IMR-90 (cell line): ENCODE data around the gene SLC51A. TPM values are rescaled to one million over a fixed set of nuclear protein-coding genes. Genes with fewer than 3 reads are reported as not detected.
A peak's percentile ranks its signal among the peaks of the same experiment; 100 is the strongest.

Experiments
- ATAC-seq: fragments of 200-7000 bp; cut with Tn5 transposase; 2 replicates; pipeline ENCODE4 v1.9.1; 2020; ENCODE audit warnings: low read depth, mild to moderate bottlenecking, moderate library complexity
- BruUV-seq: library from RNA; stranded (reverse); fragments of 400-500 nt; replicated peaks from 2 replicates; lab custom pipeline; 2021; lab: Mats Ljungman, UMichigan
- CTCF ChIA-PET: fragments of 300-600 bp; formaldehyde crosslinking; extraction: SDS; loops from one replicate; lab custom pipeline; 2021; ENCODE audit warnings: antibody characterized with exemption; lab: Yijun Ruan, JAX
- POLR2A ChIA-PET: fragments of 300-600 bp; sonication (Branson Sonifier 250); formaldehyde crosslinking; loops from one replicate; lab custom pipeline; 2022; ENCODE audit warnings: antibody characterized with exemption; ENCODE audit not compliant: unreplicated experiment; lab: Charles Lee
- DNase-seq: peaks from one replicate; pipeline ENCODE4 v3.0.0; 2013
- H2AFZ ChIP-seq: replicated peaks from 2 replicates; pipeline ENCODE3; 2013; ENCODE audit warnings: low read length, mild to moderate bottlenecking; ENCODE audit not compliant: poor library complexity
- H2AK5ac ChIP-seq: 2 replicates; pipeline ENCODE4 v1.6.1; 2013; ENCODE audit warnings: low read depth, low read length, inconsistent platforms
- H2AK9ac ChIP-seq: replicated peaks from 2 replicates; pipeline ENCODE3; 2013; ENCODE audit warnings: mild to moderate bottlenecking, low read depth, low read length, moderate library complexity; ENCODE audit not compliant: poor library complexity
- H2BK120ac ChIP-seq: 2 replicates; pipeline ENCODE4 v1.6.1; 2013; ENCODE audit warnings: low read depth, low read length, inconsistent platforms
- H2BK15ac ChIP-seq: 3 replicates; pipeline ENCODE4 v1.6.1; 2013; ENCODE audit warnings: low read depth, low read length, inconsistent platforms
- H2BK20ac ChIP-seq: 2 replicates; pipeline ENCODE4 v1.6.1; 2013; ENCODE audit warnings: low read depth, mild to moderate bottlenecking, inconsistent platforms, low read length, moderate library complexity
- H2BK5ac ChIP-seq: 2 replicates; pipeline ENCODE4 v1.6.1; 2013; ENCODE audit warnings: mild to moderate bottlenecking, low read depth, low read length, inconsistent platforms; ENCODE audit not compliant: poor library complexity, severe bottlenecking
- H3K14ac ChIP-seq: replicated peaks from 2 replicates; pipeline ENCODE4 v1.6.1; 2013; ENCODE audit warnings: low read depth, low read length, inconsistent platforms
- H3K18ac ChIP-seq: 2 replicates; pipeline ENCODE4 v1.6.1; 2013; ENCODE audit warnings: low read depth, low read length, control low read depth
- H3K23ac ChIP-seq: 2 replicates; pipeline ENCODE4 v1.6.1; 2013; ENCODE audit warnings: low read depth, low read length, inconsistent platforms
- H3K27ac ChIP-seq: 2 replicates; pipeline ENCODE4 v1.5.1; 2013; ENCODE audit warnings: mild to moderate bottlenecking, control low read depth, low read length; ENCODE audit not compliant: insufficient read depth
- H3K27me3 ChIP-seq: 2 replicates; pipeline ENCODE4 v1.6.1; 2013; ENCODE audit warnings: low read length; ENCODE audit not compliant: control insufficient read depth, insufficient read depth
- H3K36me3 ChIP-seq: 2 replicates; pipeline ENCODE4 v1.6.1; 2013; ENCODE audit warnings: low read length, mixed read lengths; ENCODE audit not compliant: control insufficient read depth, insufficient read depth
- H3K4ac ChIP-seq: 2 replicates; pipeline ENCODE4 v1.6.1; 2013; ENCODE audit warnings: low read depth, low read length, inconsistent platforms
- H3K4me1 ChIP-seq: 2 replicates; pipeline ENCODE4 v1.6.1; 2013; ENCODE audit warnings: low read length, mixed read lengths; ENCODE audit not compliant: control insufficient read depth, insufficient read depth
- H3K4me2 ChIP-seq: 2 replicates; pipeline ENCODE4 v1.6.1; 2013; ENCODE audit warnings: low read depth, mild to moderate bottlenecking, control low read depth, low read length, moderate library complexity
- H3K4me3 ChIP-seq: 2 replicates; pipeline ENCODE4 v1.5.1; 2013; ENCODE audit warnings: low read depth, mild to moderate bottlenecking, control low read depth, low read length, moderate library complexity; ENCODE audit not compliant: insufficient read depth
- H3K56ac ChIP-seq: 2 replicates; pipeline ENCODE4 v1.6.1; 2013; ENCODE audit warnings: low read length, inconsistent platforms; ENCODE audit not compliant: insufficient read depth; ENCODE audit errors: extremely low read depth
- H3K79me1 ChIP-seq, 2 experiments: 2 replicates each; pipeline ENCODE4 v1.6.1; 2013; ENCODE audit warnings: low read length in 2 of 2, inconsistent platforms in 1 of 2, low read depth in 1 of 2
- H3K9ac ChIP-seq: 2 replicates; pipeline ENCODE4 v1.6.1; 2013; ENCODE audit warnings: low read depth, low read length, control low read depth
- H3K9me1 ChIP-seq: 2 replicates; pipeline ENCODE4 v1.6.1; 2013; ENCODE audit warnings: low read length, inconsistent platforms; ENCODE audit not compliant: insufficient read depth
- H3K9me3 ChIP-seq: 2 replicates; pipeline ENCODE4 v1.6.1; 2013; ENCODE audit warnings: low read length; ENCODE audit not compliant: control insufficient read depth, insufficient read depth
- H4K20me1 ChIP-seq: 2 replicates; pipeline ENCODE4 v1.6.1; 2013; ENCODE audit warnings: low read length, inconsistent platforms; ENCODE audit not compliant: insufficient read depth
- H4K5ac ChIP-seq: 2 replicates; pipeline ENCODE4 v1.6.1; 2013; ENCODE audit warnings: mild to moderate bottlenecking, low read depth, low read length, control low read depth
- H4K8ac ChIP-seq, 2 experiments: 2 replicates each; pipeline ENCODE4 v1.6.1; 2013; ENCODE audit warnings: low read depth in 2 of 2, low read length in 2 of 2, control low read depth in 1 of 2, inconsistent platforms in 1 of 2
- H4K91ac ChIP-seq: 2 replicates; pipeline ENCODE4 v1.6.1; 2013; ENCODE audit warnings: low read depth, low read length, inconsistent platforms; ENCODE audit not compliant: insufficient read depth
- NFE2L2 ChIP-seq: fragments of 150-350 bp; IDR thresholded peaks from 2 replicates; pipeline ENCODE4 v1.6.1; 2016; ENCODE audit warnings: low read depth, mild to moderate bottlenecking, low read length
- SMC3 ChIP-seq: fragments of 150-350 bp; IDR thresholded peaks from 2 replicates; pipeline ENCODE4 v1.6.1; 2016; ENCODE audit warnings: low read depth, mild to moderate bottlenecking, antibody characterized with exemption, low read length, moderate library complexity
- WGBS, 2 experiments: methylation state at CpG; one replicate each; pipeline versions ENCODE4 v1.1.5 to v1.1.7; 2013; ENCODE audit warnings: missing lambda C conversion rate in 2 of 2; ENCODE audit not compliant: insufficient read length in 1 of 2; ENCODE audit errors: extremely low coverage in 2 of 2; 5-methylcytosine and 5-hydroxymethylcytosine counted together
- dilution Hi-C: fragments of 300-500 bp; cut with HindIII; formaldehyde crosslinking; loops from one replicate; pipeline ENCODE4 v1.14.3; 2018; ENCODE audit warnings: low sequenced_read_pairs; ENCODE audit not compliant: unreplicated experiment
- in situ Hi-C: fragments of 300-500 bp; cut with MboI; formaldehyde crosslinking; loops from 3 replicates; pipeline ENCODE4 v1.14.3; 2019; ENCODE audit warnings: low sequenced_read_pairs, inconsistent platforms, mixed read lengths
- intact Hi-C: fragments of 100-400 bp; cut with micrococcal nuclease; formaldehyde crosslinking; loops from 2 replicates; pipeline ENCODE4 v1.10.0; 2022
- polyA plus RNA-seq, 3 experiments: library from polyadenylated mRNA; depleted of rRNA; stranded (reverse); fragments of >200 nt; gene quantifications; 2 replicates each; pipeline ENCODE4 v1.2.3, GENCODE V29; 2012; ENCODE audit warnings: low replicate concordance in 1 of 3
- total RNA-seq: library from RNA; depleted of rRNA; stranded (reverse); fragments of >200 nt; gene quantifications from 2 replicates; pipeline ENCODE4 v1.2.3, GENCODE V29; 2012

Gene SLC51A
- total and polyA plus RNA-seq, 2 of the 4 experiments (the other 2 are of a cell fraction) = not detected

DNA sequence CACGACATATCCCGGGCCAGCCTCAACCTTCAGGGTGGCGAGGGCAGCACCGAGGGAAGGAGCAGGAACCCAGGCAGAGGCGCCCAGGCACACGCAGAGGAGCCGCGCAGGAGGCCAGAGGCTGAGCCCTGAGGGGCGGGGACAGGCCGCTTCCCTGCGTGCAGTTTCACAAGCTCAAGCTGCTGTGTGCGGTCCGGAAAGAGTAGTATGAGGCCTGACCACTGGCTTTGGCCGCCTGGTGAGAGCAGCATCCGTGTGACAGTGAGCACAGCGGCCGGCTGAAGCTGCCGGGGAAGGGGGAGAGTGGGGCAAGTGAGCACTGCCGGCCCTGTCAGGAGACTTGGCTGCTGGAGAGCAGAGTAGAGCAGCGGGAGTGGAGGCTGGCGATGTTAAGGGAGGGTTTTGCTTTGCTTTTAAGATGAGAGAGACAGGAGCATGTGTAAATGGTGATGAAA lies 13.8 kb upstream of the SLC51A start:
- H3K36me3 ChIP-seq = no peaks in the 10 kb centered on the region
- H3K14ac ChIP-seq = no peak overlapping the region
- peaks cover 12% of the 10 kb centered on the region for H3K27me3 ChIP-seq
- no peak overlapping the region for H2AK5ac ChIP-seq
- H2AK9ac ChIP-seq = no peak overlapping the region
- no peak overlapping the region for H4K5ac ChIP-seq
- ATAC-seq = peak; percentile 68
- POLR2A ChIA-PET = no interaction called here
- no TSS peak for BruUV-seq
- H3K4me3 ChIP-seq = no peak overlapping the region
- peak overlapping the region; percentile 82 for H2AFZ ChIP-seq
- H2BK120ac ChIP-seq = no peak overlapping the region
- no peaks in the 10 kb centered on the region for H3K9me3 ChIP-seq
- H3K56ac ChIP-seq = no peak overlapping the region
- H3K18ac ChIP-seq = no peak overlapping the region
- H2BK5ac ChIP-seq = no peak overlapping the region
- intact Hi-C loops = no loop called here
- no peak overlapping the region for H4K91ac ChIP-seq
- H3K27ac ChIP-seq = no peak overlapping the region
- peaks cover 3% of the 10 kb centered on the region; the same call in 1 of the 2 replicates for H3K4me1 ChIP-seq
- no peak overlapping the region for H3K9ac ChIP-seq
- H3K9me1 ChIP-seq = no peaks in the 10 kb centered on the region; the same call in 1 of the 2 replicates
- no peak overlapping the region; the same call in 1 of the 2 replicates for H3K4me2 ChIP-seq
- 42% methylated on average over 17 of the region's 21 CpGs; no CpG with 5 or more reads in 1 of the 2 experiments for WGBS, 2 experiments
- no peak overlapping the region for H4K8ac ChIP-seq
- H2BK15ac ChIP-seq = no peak overlapping the region
- DNase-seq = peak; percentile 32
- no peak for TF ChIP-seq NFE2L2
- TF ChIP-seq SMC3 = no peak
- H2BK20ac ChIP-seq = no peak overlapping the region
- no peaks in the 10 kb centered on the region for H3K79me1 ChIP-seq
- H3K23ac ChIP-seq = no peak overlapping the region
- no peak overlapping the region for H3K4ac ChIP-seq
- CTCF ChIA-PET = no interaction called here
- in situ Hi-C loops = loop anchor here (5.0 kb wide), 1 partner anchor 125 kb away; no protein-coding TSS in a partner anchor
- dilution Hi-C loops = no loop called here
- no peaks in the 10 kb centered on the region for H4K20me1 ChIP-seq
